Heart right ventricle (tissue), 16 donors: ENCODE measurements around the gene UBA7. TPM values are rescaled to one million over a fixed set of nuclear protein-coding genes. Genes with fewer than 3 reads are reported as not detected.

ENCODE experiments used
- ATAC-seq, 8 donors: fragments of 200-7000 bp; cut with Tn5 transposase; one replicate each; pipeline ENCODE4 v1.9.1; 2020; ENCODE audit warnings: mild to moderate bottlenecking in 8 of 8, moderate library complexity in 8 of 8, moderate number of reproducible peaks in 1 of 8
- DNase-seq, 2 donors: peaks; one replicate each; pipeline ENCODE4 v3.0.0-alpha.2; 2020
- H3K27ac ChIP-seq, 10 donors: fragments of 200-600 bp; sonication (generic) in 2 of 10; one replicate each; pipeline versions ENCODE4 v1.5.0 to v1.8.0; 2020 to 2022; ENCODE audit warnings: mild to moderate bottlenecking in 3 of 10
- H3K27me3 ChIP-seq, 7 donors: fragments of 200-600 bp; one replicate each; pipeline ENCODE4 v1.8.0; 2021 to 2022; ENCODE audit warnings: mild to moderate bottlenecking in 2 of 7
- H3K36me3 ChIP-seq, 9 donors: fragments of 200-600 bp; sonication (generic) in 1 of 9; one replicate each; pipeline versions ENCODE4 v1.5.0 to v1.8.0; 2020 to 2022; ENCODE audit warnings: mild to moderate bottlenecking in 2 of 9
- H3K4me1 ChIP-seq, 9 donors: fragments of 200-600 bp; sonication (generic) in 1 of 9; one replicate each; pipeline versions ENCODE4 v1.5.0 to v1.8.0; 2020 to 2022; ENCODE audit warnings: mild to moderate bottlenecking in 4 of 9
- H3K4me3 ChIP-seq, 10 donors: fragments of 200-600 bp; sonication (generic) in 2 of 10; one replicate each; pipeline versions ENCODE4 v1.5.0 to v1.8.0; 2020 to 2022; ENCODE audit warnings: mild to moderate bottlenecking in 7 of 10, moderate library complexity in 2 of 10
- H3K9me3 ChIP-seq, 11 donors: fragments of 200-600 bp in 10 of 11; sonication (generic) in 2 of 11; one replicate each; pipeline versions ENCODE4 v1.5.0 to v1.8.0; 2013 to 2022; ENCODE audit warnings: mild to moderate bottlenecking in 2 of 11, control low read depth in 1 of 11, moderate library complexity in 1 of 11
- CTCF ChIP-seq, 9 donors: fragments of 200-600 bp; sonication (generic) in 2 of 9; IDR thresholded peaks; one replicate each; pipeline versions ENCODE4 v1.5.0 to v1.8.0; 2021 to 2022; ENCODE audit warnings: antibody characterized with exemption in 9 of 9, mild to moderate bottlenecking in 5 of 9, moderate library complexity in 1 of 9
- WGBS, 2 donors: extraction: QIAGEN DNeasy Blood & Tissue Kit; methylation state at CpG; one replicate each; pipeline ENCODE4 v1.1.7; 2013; ENCODE audit warnings: inconsistent platforms in 1 of 2; 5-methylcytosine and 5-hydroxymethylcytosine counted together
- intact Hi-C, 10 donors: fragments of 100-400 bp; cut with DNase I; formaldehyde crosslinking; loops; one replicate each; pipeline versions ENCODE4 v1.11.1 to v1.14.2; 2022
- polyA plus RNA-seq, 2 donors: library from polyadenylated mRNA; stranded (reverse); fragments of 200-250 nt; gene quantifications; one replicate each; pipeline ENCODE4 v1.2.3, GENCODE V29; 2013
- total RNA-seq, 10 donors: library from RNA; stranded (reverse); fragmentation: NEBNext Ultra II Directional in 3 of 10; extraction: Animal tissue kit (Norgen Biotek cat#: 25700) in 3 of 10; gene quantifications; one replicate each; pipeline versions ENCODE4 v1.2.1 to v1.2.4, GENCODE V29; 2021 to 2023
- donor health status: Arrhythmogenic right ventricular cardiomyopathy.
- donor health status: ischemic (EF 13 %, LVEDD 7.1; RV severe dilation, severe dysfunction).
- donor health status: healthy with polysubstance abuse.
- donor health status: DM: no; HTN: yes; CAD: no.
- donor health status: DM: no; HTN: no; CAD: no.
- donor health status: ischemic (EF 25% LVEDD 6.9; RV normal size, moderate dysfunction).
- donor health status: ischemic (EF 25% LVEDD 5.7; RV mildly dilated, moderate dysfunction).
- donor health status: healthy.
- donor health status: DM: yes; HTN: yes; CAD: no.
- donor health status: Ischemic cardiomyopathy.
- donor health status: ischemic (EF 35%, LVEDD 5.7; RV mildly dilated, moderate dysfunction).
- donor health status: nonischemic (EF 11% LVEDD 7.7; RV severe dilation, severe dysfunction).
- donor health status: DM: yes; HTN: yes; CAD: no.
- donor health status: PGD.
- donor health status: ischemic (EF 29% LVEDD 5.4; RV normal size, mild dysfunction).
- donor health status: nonischemic (EF 23%, LVEDD 6.1; RV moderate dilation, normal function).

The UBA7 gene
- total and polyA plus RNA-seq, 12 donors, result 12.0 to 57.6 (median 22.0) TPM

- DNase-seq (no peak), ATAC-seq (no peak)
- H3K27me3 ChIP-seq, result no peaks in the 10 kb centered on the region
- 80 to 81% methylated on average over 2 of the region's 2 CpGs for WGBS, 2 donors
- H3K4me1 ChIP-seq, result peaks cover 34 to 65% (median 54%) of the 10 kb centered on the region in 9 donors
- H3K27ac ChIP-seq, result peak overlapping the region; percentile 20 to 99 (median 97)
- intact Hi-C loops, result no loop called here
- H3K4me3 ChIP-seq, result no peak overlapping the region
- no peak for TF ChIP-seq CTCF (IDR thresholded peaks at IDR 0.05)
- H3K36me3 ChIP-seq, result peaks cover 0 to 44% (median 22%) of the 10 kb centered on the region in 9 donors
- H3K9me3 ChIP-seq, result no peaks in the 10 kb centered on the region
Observed at GRCh38 chr3:49806850-49807249, 6.9 kb downstream of the UBA7 start.

- TF ChIP-seq CTCF (IDR thresholded peaks at IDR 0.05), result no peak
- intact Hi-C loops, result loop anchor here in 2 of 10 donors (2.0 kb wide), 1 partner anchor 33 kb away; no protein-coding TSS in a partner anchor
- DNase-seq (peak; percentile 49 to 77), ATAC-seq (peak in 7 of 8 donors; percentile 0 to 52 (median 35))
- peaks cover 0 to 36% (median 14%) of the 10 kb centered on the region in 9 donors for H3K36me3 ChIP-seq
- H3K4me3 ChIP-seq, result peak overlapping the region in 7 of 10 donors; percentile 1 to 99 (median 80)
- no peaks in the 10 kb centered on the region for H3K9me3 ChIP-seq
- no peaks in the 10 kb centered on the region for H3K27me3 ChIP-seq
- peak overlapping the region; percentile 68 to 99 (median 97) for H3K27ac ChIP-seq
- 32 to 37% methylated on average over 11 of the region's 11 CpGs for WGBS, 2 donors
- H3K4me1 ChIP-seq, result peaks cover 34 to 57% (median 51%) of the 10 kb centered on the region in 9 donors
Observed at GRCh38 chr3:49805897-49806701, 7.7 kb downstream of the UBA7 start.

- intact Hi-C loops, result loop anchor here in 2 of 10 donors (2.0 kb wide), 1 partner anchor 33 kb away; no protein-coding TSS in a partner anchor
- Histone ChIP-seq H3K36me3 (peaks cover 0 to 29% (median 12%) of the 10 kb centered on the region in 9 donors), H3K4me1 (peaks cover 34 to 56% (median 51%) of the 10 kb centered on the region in 9 donors), H3K27ac (peak overlapping the region; percentile 68 to 99 (median 97)), H3K27me3 (no peaks in the 10 kb centered on the region), H3K9me3 (no peaks in the 10 kb centered on the region), H3K4me3 (peak overlapping the region in 8 of 10 donors; percentile 1 to 99 (median 82))
- WGBS, 2 donors, result 9 to 14% methylated on average over 3 of the region's 3 CpGs
- DNase-seq (peak; percentile 85 to 95), ATAC-seq (peak; percentile 68 to 84 (median 76))
- TF ChIP-seq CTCF (IDR thresholded peaks at IDR 0.05), result peak in 1 of 9 donors; percentile 9
Observed at GRCh38 chr3:49805367-49805782, 8.4 kb downstream of the UBA7 start.

GRCh38 chr3:49804141-49805041 lies 9.4 kb downstream of the UBA7 start:
- H3K9me3 ChIP-seq, result no peaks in the 10 kb centered on the region
- intact Hi-C loops, result loop anchor here in 6 of 10 donors (2.0 to 5.0 kb wide), 3 partner anchors 34 to 103 kb away; no protein-coding TSS in a partner anchor
- peaks cover 0 to 19% (median 3%) of the 10 kb centered on the region in 9 donors for H3K36me3 ChIP-seq
- peak; percentile 23 to 41 for DNase-seq
- peak overlapping the region; percentile 68 to 99 (median 97) for H3K27ac ChIP-seq
- peak overlapping the region; percentile 55 to 99 (median 89) for H3K4me3 ChIP-seq
- no peaks in the 10 kb centered on the region for H3K27me3 ChIP-seq
- TF ChIP-seq CTCF (IDR thresholded peaks at IDR 0.05), result no peak
- 37 to 48% methylated on average over 26 of the region's 26 CpGs for WGBS, 2 donors
- ATAC-seq, result no peak
- H3K4me1 ChIP-seq, result peaks cover 34 to 56% (median 51%) of the 10 kb centered on the region in 9 donors
